ENCODE results near the gene GAPT.
"Not testable (repeated sequence)": the region's sequence is repeated elsewhere in the genome, so short reads cannot be mapped to it uniquely, and the experiment has no call there.

Gene GAPT

GRCh38 chr5:58505971-58506640, 14.9 kb downstream of the GAPT start:
- no peak for DNase-seq

DNA sequence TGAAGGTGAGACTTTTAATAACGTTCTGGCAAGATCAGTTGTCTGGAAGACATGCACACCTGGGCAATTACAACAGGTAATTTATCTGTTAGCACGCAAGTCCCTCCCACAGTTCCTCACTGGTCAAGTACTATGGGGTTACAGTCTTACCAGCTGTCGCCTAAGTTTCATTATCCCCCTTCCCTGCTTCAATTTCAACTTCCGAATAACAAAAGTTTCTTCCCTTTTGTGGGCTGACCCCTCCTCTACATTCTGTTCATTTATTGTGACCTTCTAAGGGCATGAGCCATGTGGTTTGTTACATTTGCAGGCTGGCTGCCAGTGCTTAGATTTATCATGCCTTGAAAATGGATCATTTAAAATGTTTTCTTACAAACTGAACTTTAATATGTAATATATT, 16.5 kb downstream of the GAPT start:
- no peak for DNase-seq

DNA sequence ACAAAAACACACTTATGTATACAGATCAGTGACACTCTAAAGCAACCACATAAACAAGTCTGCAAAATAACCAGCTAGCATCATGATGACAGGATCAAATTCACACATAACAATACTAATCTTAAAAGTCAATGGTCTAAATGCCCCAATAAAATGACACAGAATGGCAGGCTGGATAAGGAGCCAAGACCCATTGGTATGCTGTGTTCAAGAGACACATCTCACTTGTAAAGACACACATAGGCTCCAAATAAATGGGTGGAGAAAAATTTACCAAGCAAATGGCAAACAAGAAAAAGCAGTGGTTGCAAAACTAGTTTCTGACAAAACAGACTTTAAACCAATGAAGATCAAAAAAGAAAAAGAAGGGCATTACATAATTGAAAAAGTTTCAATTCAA, 26.0 kb downstream of the GAPT start:
- no peak for DNase-seq

DNA sequence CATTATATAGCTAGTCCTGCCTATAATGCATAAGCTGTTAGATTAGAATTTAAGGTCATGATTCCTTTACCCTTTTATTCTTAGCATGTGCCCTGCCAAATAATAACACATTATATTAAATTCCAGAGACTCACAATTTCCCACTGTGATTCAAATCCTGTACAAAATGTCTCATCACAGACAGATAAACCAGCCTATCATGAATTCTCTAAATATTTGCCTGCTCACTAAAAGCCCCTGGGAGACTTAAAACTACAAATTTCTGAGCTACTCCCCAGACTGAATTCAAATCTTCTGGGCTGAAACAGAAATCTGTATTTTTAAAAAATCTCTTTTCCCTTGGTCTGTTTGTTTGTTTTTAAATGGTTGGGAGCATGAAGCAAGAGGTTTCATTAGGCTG, 32.7 kb downstream of the GAPT start:
- no peak for DNase-seq

- no peak for DNase-seq
Observed at GRCh38 chr5:58524571-58524970, 33.3 kb downstream of the GAPT start.

- no peak for DNase-seq
Observed at GRCh38 chr5:58530942-58531490, 39.8 kb downstream of the GAPT start.

DNA sequence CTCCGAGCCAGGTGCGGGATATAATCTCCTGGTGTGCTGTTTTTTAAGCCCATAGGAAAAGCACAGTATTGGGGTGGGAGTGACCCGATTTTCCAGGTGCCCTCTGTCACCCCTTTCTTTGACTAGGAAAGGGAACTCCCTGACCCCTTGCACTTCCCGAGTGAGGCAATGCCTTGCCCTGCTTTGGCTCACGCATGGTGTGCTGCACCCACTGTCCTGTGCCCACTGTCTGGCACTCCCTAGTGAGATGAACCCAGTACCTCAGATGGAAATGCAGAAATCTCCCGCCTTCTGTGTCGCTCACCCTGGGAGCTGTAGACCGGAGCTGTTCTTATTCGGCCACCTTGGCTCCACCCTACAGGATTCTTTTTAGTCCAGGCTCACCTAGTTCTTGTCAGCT, 50.7 kb downstream of the GAPT start:
- DNase-seq = not testable (repeated sequence)

- DNase-seq = no peak
Observed at GRCh38 chr5:58542709-58543108, 51.5 kb downstream of the GAPT start.

- no peak for DNase-seq
Observed at GRCh38 chr5:58543723-58544122, 52.5 kb downstream of the GAPT start.

DNA sequence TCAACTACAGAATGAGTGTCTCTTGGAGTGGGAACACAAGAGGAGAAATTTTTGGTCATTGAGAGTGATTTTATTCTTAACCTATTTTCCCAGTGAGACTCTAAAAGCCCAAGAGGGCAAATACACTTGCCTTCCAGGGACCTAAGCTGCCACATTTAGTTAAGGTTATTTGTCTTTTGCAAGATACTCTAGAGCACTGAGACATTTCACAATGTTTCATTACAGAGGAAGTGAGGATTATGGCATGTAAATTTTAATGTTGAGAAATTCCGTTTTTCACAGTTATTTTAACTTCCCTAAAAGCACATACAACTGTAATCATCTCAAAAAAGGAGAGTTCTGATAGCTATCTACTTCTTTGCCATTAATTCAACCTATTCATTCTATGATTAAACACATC, 53.0 kb downstream of the GAPT start:
- no peak for DNase-seq

- no peak for DNase-seq
Observed at GRCh38 chr5:58544926-58545325, 53.7 kb downstream of the GAPT start.

DNA sequence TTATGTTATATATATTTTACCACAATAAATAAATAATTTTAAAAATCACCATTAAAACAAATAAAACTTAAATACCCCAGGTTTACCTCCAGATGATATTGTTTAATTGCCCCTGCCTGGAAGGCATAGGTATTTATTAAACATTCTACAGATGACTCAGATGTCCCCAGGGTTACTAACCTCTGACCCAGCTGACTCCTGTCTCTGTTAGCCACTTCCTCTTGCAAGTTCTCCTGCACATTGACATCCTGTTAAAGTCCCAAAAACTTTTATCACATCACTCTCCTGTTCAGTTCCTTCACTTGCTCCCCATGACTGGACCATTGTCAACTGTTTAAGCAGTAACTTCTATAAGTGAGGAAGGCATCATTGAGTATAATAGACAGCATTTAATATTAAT, 54.7 kb downstream of the GAPT start:
- no peak for DNase-seq
